CD4-positive, alpha-beta T cell treated with Interleukin-4 for 4 hours (primary cell): ENCODE results near the gene RBAK.
"Not testable (repeated sequence)": the region's sequence is repeated elsewhere in the genome, so short reads cannot be mapped to it uniquely, and the experiment has no call there.

Experiments used
- DNase-seq: peaks from one replicate; pipeline ENCODE4 v3.0.0-alpha.2; 2020

The RBAK gene

GRCh38 chr7:5053175-5053574, 7.5 kb downstream of the RBAK start:
- no peak for DNase-seq

GRCh38 chr7:5063698-5064097, 18.0 kb downstream of the RBAK start:
- DNase-seq: no peak

DNA sequence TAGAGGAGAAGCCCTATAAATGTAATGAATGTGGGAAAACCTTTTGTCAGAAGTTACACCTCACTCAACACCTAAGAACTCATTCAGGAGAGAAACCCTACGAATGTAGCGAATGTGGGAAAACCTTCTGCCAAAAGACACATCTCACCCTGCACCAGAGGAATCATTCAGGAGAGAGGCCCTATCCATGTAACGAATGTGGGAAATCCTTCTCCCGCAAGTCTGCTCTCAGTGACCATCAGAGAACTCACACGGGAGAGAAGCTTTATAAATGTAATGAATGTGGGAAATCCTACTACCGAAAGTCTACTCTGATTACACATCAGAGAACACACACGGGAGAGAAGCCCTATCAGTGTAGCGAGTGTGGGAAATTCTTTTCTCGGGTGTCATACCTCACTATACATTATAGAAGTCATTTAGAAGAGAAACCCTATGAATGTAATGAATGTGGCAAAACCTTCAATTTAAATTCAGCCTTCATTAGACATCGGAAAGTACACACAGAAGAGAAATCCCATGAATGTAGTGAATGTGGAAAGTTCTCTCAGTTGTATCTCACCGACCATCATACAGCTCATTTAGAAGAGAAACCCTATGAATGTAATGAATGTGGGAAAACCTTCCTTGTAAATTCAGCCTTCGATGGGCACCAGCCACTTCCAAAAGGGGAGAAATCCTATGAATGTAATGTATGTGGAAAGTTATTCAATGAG, 18.9 kb downstream of the RBAK start:
- DNase-seq: no peak

DNA sequence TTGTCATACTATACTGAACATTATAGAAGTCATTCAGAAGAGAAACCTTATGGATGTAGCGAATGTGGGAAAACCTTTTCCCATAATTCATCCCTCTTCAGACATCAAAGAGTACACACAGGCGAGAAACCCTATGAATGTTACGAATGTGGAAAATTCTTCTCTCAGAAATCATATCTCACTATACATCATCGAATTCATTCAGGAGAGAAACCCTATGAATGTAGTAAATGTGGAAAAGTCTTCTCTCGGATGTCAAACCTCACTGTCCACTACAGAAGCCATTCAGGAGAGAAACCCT, 19.4 kb downstream of the RBAK start:
- DNase-seq: no peak

- no peak for DNase-seq
Measured at GRCh38 chr7:5068521-5068920, 22.9 kb downstream of the RBAK start.

DNA sequence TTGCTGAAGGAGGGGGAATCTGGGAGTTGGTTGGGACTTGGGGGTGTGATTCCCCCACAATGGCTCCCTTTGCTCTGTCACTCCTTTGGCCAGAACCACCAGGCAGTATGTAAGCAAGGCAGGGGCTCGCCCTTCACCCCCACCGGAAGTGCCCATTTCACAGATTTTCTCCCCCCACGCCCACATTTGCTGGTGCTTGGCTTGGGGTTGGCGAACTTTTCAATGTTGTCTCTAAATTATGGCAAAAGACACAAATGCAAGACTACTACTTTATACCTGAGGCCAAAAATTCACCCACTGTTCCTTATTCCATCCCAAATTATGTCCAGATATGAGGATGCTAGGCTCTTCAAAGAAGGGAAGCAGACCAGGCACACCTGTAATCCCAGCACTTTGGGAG, 24.5 kb downstream of the RBAK start:
- DNase-seq: no peak

DNA sequence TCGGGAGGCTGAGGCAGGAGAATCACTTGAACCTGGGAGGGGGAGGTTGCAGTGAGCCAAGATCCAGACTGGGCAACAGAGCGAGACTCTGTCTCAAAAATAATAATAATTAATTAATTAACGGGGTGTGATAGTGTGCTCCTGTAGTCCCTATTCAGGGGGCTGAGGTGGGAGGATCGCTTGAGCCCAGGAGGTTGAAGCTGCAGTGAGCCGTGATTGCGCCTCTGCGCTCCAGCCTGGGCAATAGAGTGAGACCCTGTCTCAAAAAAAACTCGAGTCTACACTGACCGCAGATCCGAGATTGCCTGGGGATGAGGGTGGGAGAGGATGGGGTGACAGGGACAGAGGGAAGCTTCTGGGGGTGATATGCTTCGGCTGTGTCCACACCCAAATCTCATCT, 29.5 kb downstream of the RBAK start:
- not testable (repeated sequence) for DNase-seq

GRCh38 chr7:5077740-5078139, 32.1 kb downstream of the RBAK start:
- no peak for DNase-seq

- DNase-seq: no peak
Measured at GRCh38 chr7:5082806-5083205, 37.1 kb downstream of the RBAK start.

DNA sequence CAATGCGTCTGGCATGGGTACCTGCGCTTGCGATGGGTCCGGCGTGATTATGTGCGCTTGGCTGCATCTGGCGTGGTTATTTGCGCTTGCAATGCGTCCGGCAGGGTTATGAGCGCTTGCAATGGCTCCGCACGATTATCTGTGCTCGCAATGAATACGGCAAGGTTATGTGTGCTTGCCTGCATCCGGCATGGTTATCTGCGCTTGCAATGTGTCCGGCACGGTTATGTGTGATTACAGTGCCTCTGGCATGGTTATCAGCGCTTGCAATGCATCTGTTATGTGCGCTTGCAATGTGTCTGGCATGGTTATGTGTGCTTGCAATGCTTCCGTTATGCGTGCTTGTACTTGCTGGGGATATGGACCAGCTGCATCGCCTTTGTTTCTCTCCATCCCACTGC, 37.7 kb downstream of the RBAK start:
- no peak for DNase-seq

- DNase-seq: no peak
Measured at GRCh38 chr7:5086256-5086655, 40.6 kb downstream of the RBAK start.

DNA sequence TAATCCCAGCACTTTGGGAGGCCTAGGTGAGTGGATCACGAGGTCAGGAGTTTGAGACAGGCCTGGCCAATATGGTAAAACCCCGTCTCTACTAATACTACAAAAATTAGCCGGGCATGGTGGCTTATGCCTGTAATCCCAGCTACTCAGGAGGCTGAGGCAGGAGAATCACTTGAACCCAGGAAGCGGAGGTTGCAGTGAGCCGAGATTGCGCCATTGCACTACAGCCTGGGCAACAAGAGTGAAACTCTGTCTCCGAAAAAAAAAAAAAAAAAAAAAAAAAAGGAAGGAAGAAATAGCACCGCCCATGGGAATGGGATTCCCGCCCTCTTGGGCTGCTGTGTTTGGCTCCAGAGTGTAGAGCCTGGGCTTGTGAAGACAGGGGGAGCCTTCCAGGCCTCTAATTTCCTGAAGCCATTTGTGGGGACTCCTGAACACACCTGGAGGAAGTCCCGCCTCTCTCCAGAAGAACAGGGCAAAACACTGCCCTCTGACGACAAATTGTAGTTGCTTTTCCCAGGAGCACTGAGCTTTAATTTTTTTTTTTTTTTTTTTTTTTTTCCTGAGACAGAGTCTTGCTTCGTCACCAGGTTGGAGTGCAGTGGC, 42.7 kb downstream of the RBAK start:
- not testable (repeated sequence) for DNase-seq

DNA sequence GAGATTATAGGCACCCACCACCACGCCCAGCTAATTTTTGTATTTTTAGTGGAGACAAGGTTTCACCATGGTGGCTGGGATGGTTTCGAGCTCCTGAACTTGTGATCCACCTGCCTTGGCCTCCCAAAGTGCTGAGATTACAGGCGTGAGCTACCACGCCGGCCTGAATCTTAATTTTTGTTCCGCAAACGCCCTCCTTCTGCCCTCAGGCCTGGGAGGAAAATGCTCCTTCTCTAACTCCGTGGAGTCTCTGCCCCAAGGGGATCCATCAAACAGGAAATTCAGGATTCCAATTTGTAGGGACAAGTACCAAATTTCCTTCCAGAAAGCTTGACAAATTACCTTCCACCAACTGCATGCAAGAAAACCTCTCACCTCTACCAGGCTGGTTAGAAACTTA, 43.2 kb downstream of the RBAK start:
- no peak for DNase-seq

- no peak for DNase-seq
Measured at GRCh38 chr7:5093948-5094347, 48.3 kb downstream of the RBAK start.

DNA sequence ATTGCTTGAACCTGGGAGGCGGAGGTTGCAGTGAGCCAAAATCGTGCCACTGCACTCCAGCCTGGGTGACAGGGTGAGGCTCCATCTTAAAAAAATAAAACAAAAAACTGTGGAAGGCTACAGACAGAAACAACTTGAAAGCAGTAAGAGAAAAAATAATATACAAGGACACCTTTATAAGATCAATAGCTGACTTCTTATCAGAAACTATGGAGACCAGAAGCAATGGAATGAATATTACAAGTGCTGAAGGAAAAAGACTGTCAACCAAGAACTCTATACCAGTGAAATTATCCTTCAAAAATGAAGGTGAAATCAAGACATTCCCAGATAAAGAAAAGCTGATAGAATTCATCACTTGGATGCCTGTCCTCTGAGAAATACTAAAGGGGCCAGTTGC, 49.0 kb downstream of the RBAK start:
- no peak for DNase-seq

DNA sequence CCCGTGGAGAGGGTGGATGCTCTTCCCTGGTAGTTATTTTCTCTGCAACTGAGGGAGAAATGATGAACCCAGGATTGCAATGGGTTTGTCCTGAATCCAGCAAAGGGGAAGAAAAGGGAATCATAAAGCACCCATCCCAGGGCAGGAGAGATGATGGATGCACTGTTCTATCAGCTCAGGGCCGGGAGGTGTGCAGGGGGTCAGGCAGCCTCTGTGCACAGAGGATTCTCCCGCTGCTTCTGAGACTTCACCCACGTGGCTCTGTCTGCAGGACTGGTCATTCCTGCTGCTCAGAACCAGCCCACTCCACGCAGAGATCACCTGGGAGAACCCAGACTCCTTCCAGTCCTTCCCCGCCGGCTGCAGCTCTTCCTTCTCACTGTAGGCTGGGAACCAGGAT, 70.7 kb downstream of the RBAK start:
- DNase-seq: no peak

DNA sequence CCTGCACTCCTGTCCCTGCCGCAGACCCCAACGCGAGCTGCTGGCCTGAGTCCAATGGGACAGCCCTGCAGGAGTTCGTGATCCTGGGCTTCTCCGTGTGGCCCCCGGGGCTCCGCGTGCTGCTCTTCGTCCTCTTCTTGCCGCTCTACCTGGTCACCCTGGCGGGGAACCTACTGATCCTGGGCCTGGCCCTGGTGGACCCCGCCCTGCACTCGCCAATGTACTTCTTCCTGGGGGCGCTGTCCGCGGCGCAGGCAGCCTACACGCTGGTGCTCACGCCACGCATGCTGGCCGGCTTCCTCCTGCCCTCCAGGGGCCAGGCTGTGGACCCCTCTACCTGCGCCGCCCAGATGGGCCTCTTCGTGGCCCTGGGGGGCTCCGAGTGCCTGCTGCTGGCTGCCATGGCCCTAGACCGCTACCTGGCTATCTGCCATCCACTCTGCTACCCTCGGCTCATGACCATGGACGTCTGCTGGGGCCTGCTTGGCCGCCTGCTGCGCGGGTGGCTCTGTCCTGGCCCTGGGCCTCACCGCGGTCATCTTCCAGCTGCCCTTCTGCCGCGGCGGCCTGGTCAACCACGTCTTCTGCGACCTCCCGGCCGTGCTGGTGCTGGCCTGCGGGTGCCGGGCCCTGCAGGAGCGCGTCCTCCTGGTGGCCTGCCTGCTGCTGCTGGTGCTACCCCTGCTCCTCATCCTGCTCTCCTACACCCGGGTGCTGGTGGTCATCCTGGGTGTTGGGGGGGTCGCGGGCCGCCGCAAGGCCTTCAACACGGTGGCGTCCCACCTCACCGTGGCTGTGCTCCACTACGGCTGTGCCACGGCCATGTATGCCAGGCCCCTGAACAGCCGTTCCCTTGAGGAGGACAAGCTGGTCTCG, 71.7 kb downstream of the RBAK start:
- no peak for DNase-seq
